Measurements from ENCODE around the gene HIVEP3.

HIVEP3 gene

GRCh38 chr1:41503538-41504113 lies 415.1 kb downstream of the HIVEP3 start:
- peak; percentile 82 for DNase-seq

DNA sequence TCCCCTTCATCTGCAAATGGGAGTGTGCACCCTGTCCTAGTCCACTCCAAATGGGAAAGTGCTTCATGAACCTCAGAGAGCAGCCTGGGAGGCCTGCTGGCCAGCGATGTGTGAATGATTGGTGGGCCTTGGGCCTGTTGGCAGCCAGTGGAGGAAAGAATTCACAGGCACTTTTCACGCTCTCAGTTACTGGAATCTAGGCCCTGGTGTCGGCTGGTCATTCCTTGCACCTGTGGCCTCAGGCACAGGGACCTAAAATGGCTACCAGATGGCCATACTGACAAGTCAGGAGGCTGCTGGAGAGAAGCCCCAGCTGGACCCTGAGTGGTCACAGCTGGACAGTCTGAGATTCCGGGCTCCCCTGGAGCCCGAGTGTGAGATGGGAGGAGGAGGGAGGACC lies 415.8 kb downstream of the HIVEP3 start:
- peak; percentile 85 for DNase-seq

DNA sequence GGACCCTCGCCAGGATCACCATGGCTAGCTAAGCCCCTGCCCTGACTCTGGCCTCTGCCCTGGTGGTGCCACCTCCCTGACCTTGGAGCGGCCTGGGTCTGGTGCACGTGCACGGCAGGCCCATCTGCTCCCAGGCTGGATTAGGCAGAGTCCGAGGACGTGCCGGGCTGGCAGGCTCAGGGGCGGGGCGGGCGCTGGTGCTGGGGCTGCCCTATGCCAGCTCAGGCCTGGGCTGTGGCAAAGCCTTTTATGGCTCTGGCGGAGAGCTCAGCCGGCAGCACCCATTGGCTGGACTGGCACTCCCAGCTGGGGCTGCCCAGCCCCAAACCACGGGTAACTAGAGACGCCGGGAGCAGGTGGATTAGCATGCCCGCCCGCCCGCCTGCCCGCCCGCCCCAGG lies 417.1 kb downstream of the HIVEP3 start:
- no peak for DNase-seq

GRCh38 chr1:41500781-41501518 lies 417.8 kb downstream of the HIVEP3 start:
- DNase-seq = no peak

DNA sequence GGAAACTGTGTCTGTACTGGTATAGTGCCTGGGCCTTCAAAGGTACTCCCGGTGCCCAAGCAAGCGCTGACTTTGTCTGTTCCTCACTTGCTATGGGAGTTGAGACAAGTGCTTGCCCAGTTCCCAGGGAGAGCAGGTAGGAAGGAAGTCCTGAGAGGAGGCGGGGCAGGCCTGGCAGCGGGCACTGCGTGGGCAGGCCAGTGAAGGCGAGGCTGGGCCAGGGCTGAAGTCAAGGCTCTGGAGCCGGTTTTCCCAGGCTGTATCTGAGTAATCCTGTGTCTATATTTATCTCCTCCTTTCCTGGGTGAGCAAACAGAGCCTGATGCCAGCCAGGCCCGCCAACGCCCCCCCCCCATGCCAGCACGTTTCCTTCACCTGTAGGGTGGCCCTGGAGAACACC lies 418.3 kb downstream of the HIVEP3 start:
- DNase-seq = no peak

DNA sequence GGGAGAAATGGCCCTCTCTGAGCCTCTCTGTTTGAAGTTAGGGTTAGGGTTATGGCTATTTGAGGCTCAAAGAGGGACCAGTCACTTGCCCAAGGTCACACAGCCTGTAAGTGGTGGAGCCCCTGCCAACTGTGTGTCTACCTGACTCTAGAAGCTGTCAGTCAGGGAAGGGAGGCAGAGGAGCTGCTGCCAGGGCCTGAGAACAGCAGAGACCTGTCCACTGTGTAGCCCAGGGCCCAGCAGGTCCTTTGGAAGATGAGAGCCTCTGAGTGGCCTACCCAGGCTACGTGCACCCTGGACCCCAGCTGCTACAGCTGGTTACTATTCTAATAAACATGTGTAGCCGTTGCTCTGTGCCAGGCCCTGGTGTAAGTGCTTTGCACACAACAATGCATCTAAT lies 419.1 kb downstream of the HIVEP3 start:
- DNase-seq = no peak

DNA sequence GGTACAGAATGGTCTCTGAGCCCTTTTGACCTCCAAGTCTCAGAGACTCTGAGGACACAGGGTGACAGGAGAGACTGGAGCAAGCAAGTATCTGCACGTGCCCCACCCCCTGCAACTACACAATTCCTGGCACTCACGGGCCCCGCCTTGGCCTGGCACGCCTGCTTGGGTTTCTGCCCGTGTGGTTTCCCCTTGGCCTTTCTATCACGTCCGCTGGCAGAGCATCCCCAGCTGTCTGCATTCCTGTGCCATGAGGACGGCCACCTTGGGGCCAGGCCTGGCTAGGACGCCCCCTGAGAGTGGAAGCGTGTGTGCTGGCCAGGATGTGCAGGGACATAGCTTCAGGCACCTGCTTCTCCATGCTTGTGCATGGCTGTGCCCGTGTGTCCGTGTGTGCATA lies 419.9 kb downstream of the HIVEP3 start:
- DNase-seq = no peak

- no peak for DNase-seq
Observed at GRCh38 chr1:41498391-41498790, 420.3 kb downstream of the HIVEP3 start.

- DNase-seq = no peak
Observed at GRCh38 chr1:41497461-41498030, 421.2 kb downstream of the HIVEP3 start.

GRCh38 chr1:41497056-41497440 lies 421.7 kb downstream of the HIVEP3 start:
- DNase-seq = no peak

- DNase-seq = peak; percentile 92
Observed at GRCh38 chr1:41496080-41497055, 422.4 kb downstream of the HIVEP3 start.

DNA sequence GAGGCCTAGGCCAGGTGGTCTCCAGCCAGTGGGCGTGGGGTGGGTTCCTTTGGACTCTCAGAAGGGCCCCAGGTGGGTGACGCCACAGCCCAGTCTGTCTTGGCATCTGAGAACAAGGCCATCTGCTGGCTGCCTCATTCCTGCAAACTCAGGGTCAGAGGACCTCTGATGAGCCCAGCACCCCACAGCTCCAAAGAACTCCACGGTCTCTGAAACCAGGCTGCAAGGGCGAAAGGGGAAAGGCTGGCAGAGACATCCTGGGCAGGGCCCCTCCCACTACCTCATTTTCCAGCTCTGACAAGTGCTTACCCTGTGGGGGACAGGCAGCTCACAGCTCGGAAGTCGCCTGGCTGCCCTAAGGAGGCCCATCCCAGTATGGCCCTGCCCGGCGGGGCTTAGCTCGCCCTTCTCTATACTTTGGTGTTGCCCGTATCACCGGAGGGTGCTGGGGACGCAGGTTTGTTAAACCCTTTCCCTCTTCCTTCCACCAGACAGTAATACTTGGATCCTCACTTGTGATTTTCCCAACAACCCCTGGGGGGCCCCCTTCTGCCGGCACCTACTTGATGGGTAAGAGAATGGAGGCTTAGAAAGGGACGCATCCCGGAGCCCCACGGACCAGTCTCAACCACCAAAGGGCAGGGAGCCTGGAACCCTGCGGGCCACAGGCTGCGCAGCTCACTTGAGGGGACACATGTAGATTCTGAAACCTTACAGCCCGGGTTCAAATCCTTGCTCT lies 423.3 kb downstream of the HIVEP3 start:
- peak; percentile 69 for DNase-seq

GRCh38 chr1:41494351-41495209 lies 424.1 kb downstream of the HIVEP3 start:
- no peak for DNase-seq

- no peak for DNase-seq
Observed at GRCh38 chr1:41493626-41494350, 424.9 kb downstream of the HIVEP3 start.

GRCh38 chr1:41493117-41493536 lies 425.6 kb downstream of the HIVEP3 start:
- no peak for DNase-seq

- DNase-seq = no peak
Observed at GRCh38 chr1:41492341-41492848, 426.3 kb downstream of the HIVEP3 start.

- DNase-seq = no peak
Observed at GRCh38 chr1:41490911-41491310, 427.8 kb downstream of the HIVEP3 start.

DNA sequence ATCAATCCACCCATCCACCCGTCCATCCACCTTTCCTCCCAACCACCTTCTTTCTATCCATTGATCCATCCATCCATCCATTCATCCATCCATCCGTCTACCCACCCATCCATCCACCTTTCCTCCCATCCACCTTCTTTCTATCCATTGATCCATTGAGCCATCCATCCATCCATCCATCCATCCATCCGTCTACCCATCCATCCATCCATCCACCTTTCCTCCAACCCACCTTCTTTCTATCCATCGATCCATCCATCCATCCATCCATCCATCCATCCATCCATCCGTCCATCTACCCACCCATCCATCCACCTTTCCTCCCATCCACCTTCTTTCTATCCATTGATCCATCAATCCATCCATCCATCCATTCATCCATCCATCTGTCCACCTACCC lies 429.2 kb downstream of the HIVEP3 start:
- DNase-seq = no peak

GRCh38 chr1:41488040-41488951 lies 430.4 kb downstream of the HIVEP3 start:
- DNase-seq = peak; percentile 74
